ENCODE results near the gene OBP2A.

Gene OBP2A

GRCh38 chr9:135580664-135581380 lies 34.9 kb downstream of the OBP2A start:
- FAIRE-seq, result no peak

GRCh38 chr9:135581636-135582426 lies 35.9 kb downstream of the OBP2A start:
- FAIRE-seq, result no peak

- FAIRE-seq, result no peak
Measured at GRCh38 chr9:135582541-135582940, 36.6 kb downstream of the OBP2A start.

GRCh38 chr9:135582966-135583687 lies 37.2 kb downstream of the OBP2A start:
- no peak for FAIRE-seq

- FAIRE-seq, result no peak
Measured at GRCh38 chr9:135583688-135584011, 37.7 kb downstream of the OBP2A start.

- FAIRE-seq, result no peak
Measured at GRCh38 chr9:135584371-135584770, 38.4 kb downstream of the OBP2A start.

GRCh38 chr9:135584934-135585333 lies 39.0 kb downstream of the OBP2A start:
- no peak for FAIRE-seq

- FAIRE-seq, result no peak
Measured at GRCh38 chr9:135586601-135587109, 40.7 kb downstream of the OBP2A start.

GRCh38 chr9:135587658-135588057 lies 41.7 kb downstream of the OBP2A start:
- FAIRE-seq, result no peak

GRCh38 chr9:135588371-135588770 lies 42.4 kb downstream of the OBP2A start:
- no peak for FAIRE-seq

- FAIRE-seq, result no peak
Measured at GRCh38 chr9:135588886-135589595, 43.1 kb downstream of the OBP2A start.

- FAIRE-seq, result no peak
Measured at GRCh38 chr9:135589596-135590485, 43.9 kb downstream of the OBP2A start.

- FAIRE-seq, result no peak
Measured at GRCh38 chr9:135590486-135591079, 44.7 kb downstream of the OBP2A start.

- FAIRE-seq, result no peak
Measured at GRCh38 chr9:135591506-135592330, 45.8 kb downstream of the OBP2A start.

- no peak for FAIRE-seq
Measured at GRCh38 chr9:135592331-135592590, 46.3 kb downstream of the OBP2A start.

- no peak for FAIRE-seq
Measured at GRCh38 chr9:135592625-135593024, 46.7 kb downstream of the OBP2A start.

- no peak for FAIRE-seq
Measured at GRCh38 chr9:135596211-135596610, 50.3 kb downstream of the OBP2A start.

Measured in islet of Langerhans (tissue), 1 donor.